Gastrocnemius medialis (tissue), 4 donors: ENCODE results near the gene RHOF.

Experiments
- POLR2A ChIP-seq, 2 donors: fragments of 450-650 bp; IDR thresholded peaks; one replicate each; pipeline ENCODE4 v1.6.1; 2017; ENCODE audit warnings: antibody characterized with exemption in 2 of 2, mild to moderate bottlenecking in 2 of 2, moderate library complexity in 2 of 2
- TF ChIP-seq, protein P1 (sequence below), 5 experiments: fragments of 450-650 bp in 3 of 5; fragments of 200-600 bp in 2 of 5; sonication (generic) in 2 of 5; IDR thresholded peaks in 4 of 5; conservative IDR thresholded peaks in 1 of 5; 1 replicate in 4 of 5; 2 replicates in 1 of 5; pipeline ENCODE4 v1.5.1; 2016 to 2019; ENCODE audit warnings: antibody characterized with exemption in 5 of 5, mild to moderate bottlenecking in 3 of 5, moderate library complexity in 3 of 5

DNA sequence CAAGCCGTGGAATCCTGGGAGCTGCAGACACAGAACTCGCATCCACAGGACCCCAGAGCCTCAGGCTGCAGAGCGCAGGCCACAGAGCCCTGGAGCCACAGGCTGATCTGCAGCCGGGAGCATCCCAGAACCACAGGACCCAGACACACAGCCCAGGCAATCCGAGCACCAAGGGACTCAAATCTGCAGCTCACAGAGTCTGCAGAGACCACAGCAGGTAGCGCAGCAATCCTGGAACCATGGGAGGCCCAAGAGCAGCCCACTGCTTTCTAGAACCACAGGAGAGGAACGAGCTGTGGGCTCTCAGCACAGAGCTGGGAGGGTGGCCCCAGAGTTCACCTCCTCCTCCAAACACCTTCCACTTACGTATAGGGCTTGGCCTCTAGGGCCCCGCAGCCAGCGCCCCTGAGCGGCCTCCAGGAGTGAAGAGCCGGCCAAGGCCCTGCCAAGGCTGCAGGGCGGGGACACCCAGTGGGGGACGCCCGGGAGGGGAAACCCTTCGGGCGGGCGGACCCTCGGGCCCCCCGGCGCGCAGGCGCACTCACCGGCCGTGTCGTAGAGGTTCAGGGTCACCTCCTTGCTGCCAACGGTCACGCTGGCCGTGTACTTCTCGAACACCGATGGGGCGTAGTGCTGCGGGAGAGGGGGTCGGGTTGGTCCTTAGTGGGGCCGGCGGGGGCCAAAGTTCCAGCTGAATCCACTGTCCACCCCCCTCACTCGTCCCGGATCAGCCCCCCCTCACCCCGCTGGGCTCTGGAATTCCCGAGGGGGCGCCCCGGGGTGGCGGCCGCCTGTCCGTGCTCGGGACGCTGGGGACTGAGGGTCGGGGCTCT is 665 bp downstream of the RHOF start:
- TF ChIP-seq, protein P1, sequence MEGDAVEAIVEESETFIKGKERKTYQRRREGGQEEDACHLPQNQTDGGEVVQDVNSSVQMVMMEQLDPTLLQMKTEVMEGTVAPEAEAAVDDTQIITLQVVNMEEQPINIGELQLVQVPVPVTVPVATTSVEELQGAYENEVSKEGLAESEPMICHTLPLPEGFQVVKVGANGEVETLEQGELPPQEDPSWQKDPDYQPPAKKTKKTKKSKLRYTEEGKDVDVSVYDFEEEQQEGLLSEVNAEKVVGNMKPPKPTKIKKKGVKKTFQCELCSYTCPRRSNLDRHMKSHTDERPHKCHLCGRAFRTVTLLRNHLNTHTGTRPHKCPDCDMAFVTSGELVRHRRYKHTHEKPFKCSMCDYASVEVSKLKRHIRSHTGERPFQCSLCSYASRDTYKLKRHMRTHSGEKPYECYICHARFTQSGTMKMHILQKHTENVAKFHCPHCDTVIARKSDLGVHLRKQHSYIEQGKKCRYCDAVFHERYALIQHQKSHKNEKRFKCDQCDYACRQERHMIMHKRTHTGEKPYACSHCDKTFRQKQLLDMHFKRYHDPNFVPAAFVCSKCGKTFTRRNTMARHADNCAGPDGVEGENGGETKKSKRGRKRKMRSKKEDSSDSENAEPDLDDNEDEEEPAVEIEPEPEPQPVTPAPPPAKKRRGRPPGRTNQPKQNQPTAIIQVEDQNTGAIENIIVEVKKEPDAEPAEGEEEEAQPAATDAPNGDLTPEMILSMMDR (IDR thresholded peaks at IDR 0.05 in 4 of 5, conservative IDR thresholded peaks at IDR 0.05 in 1 of 5) = no peak
- no peak for TF ChIP-seq POLR2A (IDR thresholded peaks at IDR 0.05)
